Measurements from ENCODE around the gene ADGRF1.

Gene ADGRF1

DNA sequence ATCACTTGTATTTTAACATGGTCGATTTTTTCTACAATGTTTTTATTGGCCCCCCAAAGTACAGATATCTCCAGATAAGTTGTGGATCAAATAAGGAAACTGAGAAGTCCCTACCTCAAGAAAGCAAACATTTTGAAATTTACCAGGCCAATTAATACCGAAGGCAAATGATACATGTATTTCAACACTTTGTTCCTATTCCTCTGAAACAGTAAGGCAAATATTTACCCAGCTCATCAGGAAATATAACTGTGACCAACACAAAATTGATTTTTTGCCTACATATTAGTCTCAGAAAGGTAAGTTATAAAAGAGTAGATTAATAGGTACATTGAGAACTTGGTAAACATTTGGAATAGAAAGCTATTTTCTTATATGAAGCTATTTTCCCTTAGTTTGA lies 69.1 kb downstream of the ADGRF1 start:
- DNase-seq, result no peak

GRCh38 chr6:46972531-46972930 lies 69.6 kb downstream of the ADGRF1 start:
- no peak for DNase-seq

DNA sequence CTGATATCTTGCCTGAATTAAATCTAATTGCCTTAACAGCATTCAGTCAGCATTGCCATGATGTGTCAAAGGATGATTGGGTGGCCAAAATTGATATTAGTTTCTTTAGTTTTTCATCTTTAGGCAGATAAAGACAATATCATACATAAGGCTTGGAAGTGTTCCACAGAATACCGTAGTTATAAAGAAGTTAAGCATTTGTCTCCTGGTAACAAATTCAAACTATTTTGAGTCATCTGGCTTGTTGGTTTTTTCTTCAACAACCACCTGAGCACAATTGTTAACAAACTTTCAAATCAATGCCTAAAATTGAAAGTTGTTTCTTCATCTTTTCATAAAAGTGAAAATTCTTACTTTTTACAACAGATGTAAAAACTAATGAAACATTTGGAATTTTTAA lies 72.9 kb downstream of the ADGRF1 start:
- DNase-seq, result no peak

- no peak for DNase-seq
These were observed 74.2 kb downstream of the ADGRF1 start for GRCh38 chr6:46967826-46968349.

GRCh38 chr6:46964716-46965519 lies 77.2 kb downstream of the ADGRF1 start:
- no peak for DNase-seq

DNA sequence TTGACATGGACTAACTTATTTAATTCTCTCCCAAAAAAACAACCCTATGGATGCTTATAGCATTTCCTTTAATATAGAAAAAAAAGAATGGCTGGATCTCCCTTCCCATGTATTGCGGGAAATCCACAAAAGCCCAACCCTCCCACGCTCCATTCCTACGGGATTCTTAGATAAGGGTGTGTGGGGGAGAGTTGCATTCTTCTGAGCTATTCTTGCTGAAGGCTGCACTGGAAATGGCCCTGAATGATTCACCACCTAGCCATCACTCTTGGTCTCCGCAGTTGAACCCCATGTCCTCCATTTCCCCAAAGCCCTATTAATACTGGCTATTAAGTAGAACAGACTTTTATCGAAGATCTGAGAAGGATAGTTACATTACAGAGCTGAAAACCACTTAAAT lies 78.5 kb downstream of the ADGRF1 start:
- DNase-seq, result no peak

DNA sequence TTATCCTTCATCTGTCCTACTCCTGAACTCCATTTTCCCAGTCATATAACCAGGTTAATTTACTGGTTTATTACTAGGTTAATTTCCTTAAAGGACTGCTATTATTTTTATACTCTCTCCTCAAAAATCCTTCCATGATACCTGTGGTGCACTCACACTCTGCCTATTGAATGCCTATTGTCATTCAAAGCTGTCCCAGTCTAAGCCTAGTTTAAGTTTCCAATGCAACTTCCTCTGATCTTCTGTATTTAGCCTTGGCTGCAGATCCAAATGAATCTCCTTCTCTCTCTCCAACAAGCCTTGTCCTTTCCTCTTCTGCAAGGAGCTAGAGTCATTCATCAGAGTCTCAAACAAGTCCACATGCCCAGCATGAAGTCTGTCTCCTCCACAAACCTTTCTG lies 79.1 kb downstream of the ADGRF1 start:
- DNase-seq, result no peak

DNA sequence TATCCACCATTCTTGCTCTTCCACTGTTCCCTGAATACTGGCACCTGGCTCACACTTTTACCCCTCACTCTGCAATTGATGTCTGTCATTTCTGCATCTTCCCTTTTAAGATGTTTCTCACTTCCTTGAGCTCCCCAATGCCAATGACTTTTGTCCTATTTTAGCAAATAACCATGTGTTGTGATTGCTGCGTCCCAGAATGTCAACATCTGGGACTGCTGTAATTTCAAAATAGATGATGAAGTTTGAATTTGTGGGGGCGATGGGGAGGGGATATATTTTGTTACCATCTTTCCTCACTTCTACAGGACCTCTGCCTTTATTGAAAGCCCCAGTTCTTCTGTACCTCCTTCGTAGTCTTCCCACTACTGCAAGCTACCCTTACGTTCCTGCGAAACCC lies 80.4 kb downstream of the ADGRF1 start:
- no peak for DNase-seq

GRCh38 chr6:46961232-46961631 lies 80.9 kb downstream of the ADGRF1 start:
- no peak for DNase-seq

DNA sequence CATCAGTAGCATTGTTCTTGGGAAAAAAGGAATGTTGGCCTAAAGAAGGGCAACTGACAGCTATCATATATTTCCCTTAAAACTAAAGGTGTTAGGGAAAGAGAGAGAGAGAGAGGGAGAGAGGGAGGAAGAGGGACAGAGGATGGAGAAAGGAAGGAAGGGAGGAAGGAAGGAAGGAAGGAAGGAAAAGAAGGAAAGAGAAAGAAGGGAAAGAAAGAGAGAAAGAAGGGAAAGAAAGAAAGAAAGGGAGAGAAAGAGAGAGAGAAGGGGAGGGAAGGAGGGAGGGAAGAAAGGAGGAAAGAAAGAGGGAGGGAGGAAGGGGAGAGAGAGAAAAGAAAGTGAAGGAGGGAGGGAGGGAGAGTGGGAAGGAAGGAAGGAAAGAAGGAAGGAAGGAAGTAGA lies 82.7 kb downstream of the ADGRF1 start:
- no peak for DNase-seq

GRCh38 chr6:46956409-46956808 lies 85.7 kb downstream of the ADGRF1 start:
- no peak for DNase-seq

GRCh38 chr6:46954837-46955451 lies 87.2 kb downstream of the ADGRF1 start:
- no peak for DNase-seq

GRCh38 chr6:46953921-46954320 lies 88.2 kb downstream of the ADGRF1 start:
- no peak for DNase-seq

DNA sequence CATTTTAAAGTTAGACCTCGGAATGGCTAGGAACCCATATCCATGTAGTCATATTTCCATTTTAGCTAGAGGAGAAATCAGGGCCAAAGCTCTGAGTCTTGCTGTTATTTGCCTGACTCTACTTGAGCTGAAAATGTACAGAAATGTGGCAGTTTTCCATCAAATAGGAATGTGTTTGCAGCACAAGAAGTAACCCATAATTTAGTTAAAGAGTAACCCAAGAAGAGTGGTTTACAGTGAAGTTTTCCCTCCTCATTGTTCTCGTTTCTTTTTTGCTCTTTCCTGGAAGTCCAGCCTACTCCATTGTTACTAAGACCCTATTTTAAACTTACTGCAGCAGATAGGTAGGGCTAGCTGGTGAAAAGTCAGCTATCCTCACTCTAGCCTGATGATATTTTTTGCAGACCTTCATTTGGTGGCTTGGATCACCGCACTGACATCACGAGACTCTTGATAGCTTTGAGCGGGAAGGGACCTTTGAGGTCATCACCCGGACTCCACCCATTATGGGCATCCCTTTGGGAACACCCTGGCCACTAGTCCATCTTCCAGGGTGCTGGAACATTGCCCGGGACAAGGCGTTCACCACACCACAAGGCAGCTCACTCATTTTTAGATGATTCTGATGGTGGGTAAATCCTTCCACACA lies 92.4 kb downstream of the ADGRF1 start:
- no peak for DNase-seq

DNA sequence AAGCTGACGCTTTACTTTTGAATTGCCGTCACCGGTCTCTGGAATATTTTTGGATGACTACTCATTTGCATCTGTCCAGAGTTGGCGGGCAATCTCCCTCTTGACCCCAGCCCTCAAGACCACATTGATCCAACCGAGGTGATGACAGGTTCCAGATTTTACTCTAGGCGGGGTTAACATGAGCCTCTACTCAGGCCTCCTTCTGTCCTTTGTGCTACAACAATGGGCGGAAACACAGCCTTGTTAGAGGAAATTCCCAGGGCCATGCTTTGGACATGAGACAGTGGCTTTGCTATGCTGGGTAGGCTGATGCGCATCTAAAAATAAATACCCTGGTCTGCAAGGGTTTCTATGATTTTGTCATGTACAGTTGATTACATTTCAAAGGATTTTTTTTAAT lies 93.4 kb downstream of the ADGRF1 start:
- no peak for DNase-seq
